Liver (tissue), 9 donors: ENCODE results near the gene RBP4. TPM values are rescaled to one million over a fixed set of nuclear protein-coding genes. Genes with fewer than 3 reads are reported as not detected.

Experiments
- DNase-seq: peaks from one replicate; pipeline ENCODE4 v3.0.0-alpha.2; 2017; ENCODE audit warnings: low spot score
- H3K27ac ChIP-seq, 2 donors: one replicate each; pipeline ENCODE4 v1.7.0; 2013; ENCODE audit warnings: inconsistent platforms in 2 of 2, low read length in 2 of 2, control low read depth in 1 of 2, low read depth in 1 of 2, mild to moderate bottlenecking in 1 of 2
- H3K27me3 ChIP-seq, 4 donors: one replicate each; pipeline versions ENCODE4 v1.6.1 to v1.7.0; 2013; ENCODE audit warnings: low read length in 3 of 4, inconsistent platforms in 1 of 4, mild to moderate bottlenecking in 1 of 4, moderate library complexity in 1 of 4; ENCODE audit not compliant: control insufficient read depth in 4 of 4, insufficient read depth in 4 of 4
- H3K36me3 ChIP-seq, 4 donors: one replicate each; pipeline versions ENCODE4 v1.6.1 to v1.7.0; 2013; ENCODE audit warnings: low read length in 3 of 4, mild to moderate bottlenecking in 3 of 4, low read depth in 1 of 4, moderate library complexity in 1 of 4; ENCODE audit not compliant: control insufficient read depth in 4 of 4, insufficient read depth in 3 of 4
- H3K4me1 ChIP-seq, 4 donors: one replicate each; pipeline versions ENCODE4 v1.6.1 to v1.7.0; 2013; ENCODE audit warnings: low read length in 3 of 4, mild to moderate bottlenecking in 3 of 4, moderate library complexity in 1 of 4; ENCODE audit not compliant: control insufficient read depth in 4 of 4, insufficient read depth in 4 of 4
- H3K4me3 ChIP-seq, 3 donors: one replicate each; pipeline versions ENCODE4 v1.6.1 to v1.7.0; 2013; ENCODE audit warnings: low read length in 3 of 3, control low read depth in 1 of 3, low read depth in 1 of 3, mild to moderate bottlenecking in 1 of 3
- H3K9ac ChIP-seq, 2 donors: one replicate each; pipeline ENCODE4 v1.7.0; 2013; ENCODE audit warnings: low read length in 2 of 2, mild to moderate bottlenecking in 2 of 2, moderate library complexity in 2 of 2, control low read depth in 1 of 2, low read depth in 1 of 2
- H3K9me3 ChIP-seq, 4 donors: one replicate each; pipeline versions ENCODE4 v1.6.1 to v1.7.0; 2013; ENCODE audit warnings: low read length in 3 of 4; ENCODE audit not compliant: control insufficient read depth in 4 of 4
- ATF3 ChIP-seq: IDR thresholded peaks from 2 replicates; pipeline ENCODE4 v1.6.1; 2016; ENCODE audit warnings: antibody characterized with exemption
- EGR1 ChIP-seq, 2 donors: IDR thresholded peaks; 2 replicates each; pipeline ENCODE4 v1.6.1; 2016 to 2018; ENCODE audit warnings: antibody characterized with exemption in 2 of 2, low read depth in 2 of 2
- FOXA1 ChIP-seq: IDR thresholded peaks from 2 replicates; pipeline ENCODE4 v1.6.1; 2016; ENCODE audit warnings: antibody characterized with exemption
- GABPA ChIP-seq, 2 donors: IDR thresholded peaks in 1 of 2; conservative IDR thresholded peaks in 1 of 2; 2 replicates each; pipeline ENCODE4 v1.6.1; 2016; ENCODE audit warnings: antibody characterized with exemption in 2 of 2, mild to moderate bottlenecking in 1 of 2, moderate library complexity in 1 of 2
- HNF4A ChIP-seq, 2 donors: conservative IDR thresholded peaks; 2 replicates each; pipeline ENCODE4 v1.6.1; 2016; ENCODE audit warnings: antibody characterized with exemption in 2 of 2, mild to moderate bottlenecking in 2 of 2
- HNF4G ChIP-seq: IDR thresholded peaks from 2 replicates; pipeline ENCODE4 v1.6.1; 2016; ENCODE audit warnings: antibody characterized with exemption
- NR2F2 ChIP-seq: IDR thresholded peaks from 2 replicates; pipeline ENCODE4 v1.6.1; 2016; ENCODE audit warnings: antibody characterized with exemption
- RAD21 ChIP-seq, 2 donors: IDR thresholded peaks; 2 replicates each; pipeline ENCODE4 v1.6.1; 2016; ENCODE audit warnings: antibody characterized with exemption in 2 of 2, mild to moderate bottlenecking in 2 of 2
- REST ChIP-seq: IDR thresholded peaks from 2 replicates; pipeline ENCODE4 v1.6.1; 2016; ENCODE audit warnings: antibody characterized with exemption, mild to moderate bottlenecking
- RXRA ChIP-seq, 2 donors: IDR thresholded peaks; 2 replicates each; pipeline ENCODE4 v1.6.1; 2017 to 2018; ENCODE audit warnings: antibody characterized with exemption in 2 of 2, mild to moderate bottlenecking in 1 of 2
- TAF1 ChIP-seq: conservative IDR thresholded peaks from 2 replicates; pipeline ENCODE4 v1.6.1; 2016; ENCODE audit warnings: antibody characterized with exemption, mild to moderate bottlenecking
- WGBS: extraction: QIAGEN DNeasy Blood & Tissue Kit; methylation state at CpG from one replicate; pipeline ENCODE4 v1.1.7; 2013; 5-methylcytosine and 5-hydroxymethylcytosine counted together
- polyA plus RNA-seq, 2 donors: library from polyadenylated mRNA; stranded (reverse) in 1 of 2; unstranded in 1 of 2; fragments of 200-250 nt in 1 of 2; fragments of >200 nt in 1 of 2; fragmentation: Nextera tagmentation in 1 of 2; extraction: Ambion mirVana in 1 of 2; gene quantifications; one replicate each; pipeline versions ENCODE4 v1.2.1 to v1.2.3, GENCODE V29; 2013 to 2015
- total RNA-seq, 2 donors: library from RNA; depleted of rRNA; stranded (reverse); fragments of >200 nt; gene quantifications; one replicate each; pipeline ENCODE4 v1.2.3, GENCODE V29; 2014
- TF ChIP-seq, protein P1 (sequence below): IDR thresholded peaks from 2 replicates; pipeline ENCODE4 v1.6.1; 2016; ENCODE audit warnings: antibody characterized with exemption
- TF ChIP-seq, protein P2 (sequence below): IDR thresholded peaks from 2 replicates; pipeline ENCODE4 v1.6.1; 2016; ENCODE audit warnings: antibody characterized with exemption
- TF ChIP-seq, protein P3 (sequence below): fragments of 150-350 bp; IDR thresholded peaks from 2 replicates; pipeline ENCODE4 v1.5.1; 2017; ENCODE audit warnings: improper control_type of control experiment, low read depth, low read length; ENCODE audit not compliant: missing input control
- donor health status: healthy.
- donor health status: healthy.
- donor health status: healthy.
- donor health status: healthy.
- donor health status: healthy.

Gene RBP4
- total and polyA plus RNA-seq, 4 donors, result 1,174 to 10,329 (median 3,953) TPM

GRCh38 chr10:93579089-93579488 is 21.9 kb downstream of the RBP4 start:
- H3K27me3 ChIP-seq, result no peaks in the 10 kb centered on the region
- no peak overlapping the region for H3K27ac ChIP-seq
- no peaks in the 10 kb centered on the region for H3K9me3 ChIP-seq
- H3K36me3 ChIP-seq, result no peaks in the 10 kb centered on the region
- H3K9ac ChIP-seq, result no peak overlapping the region
- DNase-seq, result no peak
- no peak for TF ChIP-seq GABPA (IDR thresholded peaks at IDR 0.05 in 1 of 2, conservative IDR thresholded peaks at IDR 0.05 in 1 of 2)
- no peak for TF ChIP-seq NR2F2
- TF ChIP-seq ATF3, result no peak
- TF ChIP-seq FOXA1, result no peak
- TF ChIP-seq, protein P1, sequence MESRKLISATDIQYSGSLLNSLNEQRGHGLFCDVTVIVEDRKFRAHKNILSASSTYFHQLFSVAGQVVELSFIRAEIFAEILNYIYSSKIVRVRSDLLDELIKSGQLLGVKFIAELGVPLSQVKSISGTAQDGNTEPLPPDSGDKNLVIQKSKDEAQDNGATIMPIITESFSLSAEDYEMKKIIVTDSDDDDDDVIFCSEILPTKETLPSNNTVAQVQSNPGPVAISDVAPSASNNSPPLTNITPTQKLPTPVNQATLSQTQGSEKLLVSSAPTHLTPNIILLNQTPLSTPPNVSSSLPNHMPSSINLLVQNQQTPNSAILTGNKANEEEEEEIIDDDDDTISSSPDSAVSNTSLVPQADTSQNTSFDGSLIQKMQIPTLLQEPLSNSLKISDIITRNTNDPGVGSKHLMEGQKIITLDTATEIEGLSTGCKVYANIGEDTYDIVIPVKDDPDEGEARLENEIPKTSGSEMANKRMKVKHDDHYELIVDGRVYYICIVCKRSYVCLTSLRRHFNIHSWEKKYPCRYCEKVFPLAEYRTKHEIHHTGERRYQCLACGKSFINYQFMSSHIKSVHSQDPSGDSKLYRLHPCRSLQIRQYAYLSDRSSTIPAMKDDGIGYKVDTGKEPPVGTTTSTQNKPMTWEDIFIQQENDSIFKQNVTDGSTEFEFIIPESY, result no peak
- TF ChIP-seq TAF1, result no peak
- TF ChIP-seq EGR1 (IDR thresholded peaks at IDR 0.05; ENCODE audit: low read depth in 2 of 2), result no peak
- no peak for TF ChIP-seq HNF4G
- no peak overlapping the region for H3K4me3 ChIP-seq
- H3K4me1 ChIP-seq, result no peaks in the 10 kb centered on the region
- WGBS, result 66% methylated on average over 7 of the region's 7 CpGs

DNA sequence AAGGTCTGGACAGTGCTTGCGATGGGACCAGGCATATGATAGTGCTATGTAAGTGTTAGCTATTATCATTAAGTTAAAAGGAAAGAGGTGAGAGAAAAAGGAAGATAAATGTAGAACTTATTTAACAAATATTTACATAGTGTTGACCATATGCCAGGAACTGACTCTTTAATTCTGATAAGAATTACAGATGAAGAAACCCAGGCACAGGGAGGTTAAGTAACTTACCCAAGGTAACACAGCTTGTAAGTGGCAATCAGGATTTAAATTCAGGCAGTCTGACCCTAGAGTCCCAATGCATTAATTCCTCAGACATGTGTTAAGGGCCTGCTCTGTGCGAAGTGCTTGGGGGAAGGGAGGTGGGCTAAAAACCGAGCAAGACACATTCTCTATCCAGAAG is 23.5 kb downstream of the RBP4 start:
- no peak for DNase-seq
- Histone ChIP-seq H3K36me3 (no peaks in the 10 kb centered on the region), H3K9me3 (no peaks in the 10 kb centered on the region), H3K4me1 (no peaks in the 10 kb centered on the region), H3K4me3 (no peak overlapping the region), H3K9ac (no peak overlapping the region), H3K27me3 (no peaks in the 10 kb centered on the region), H3K27ac (no peak overlapping the region)
- WGBS, result 92% methylated on average over 3 of the region's 3 CpGs
- TF ChIP-seq, protein P2, sequence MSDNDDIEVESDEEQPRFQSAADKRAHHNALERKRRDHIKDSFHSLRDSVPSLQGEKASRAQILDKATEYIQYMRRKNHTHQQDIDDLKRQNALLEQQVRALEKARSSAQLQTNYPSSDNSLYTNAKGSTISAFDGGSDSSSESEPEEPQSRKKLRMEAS, result no peak
- TF ChIP-seq RAD21 (IDR thresholded peaks at IDR 0.05) (no peak), ATF3 (no peak), TAF1 (no peak), FOXA1 (no peak), REST (no peak), RXRA (IDR thresholded peaks at IDR 0.05) (no peak), HNF4G (no peak), EGR1 (IDR thresholded peaks at IDR 0.05; ENCODE audit: low read depth in 2 of 2) (no peak), NR2F2 (no peak), HNF4A (conservative IDR thresholded peaks at IDR 0.05) (no peak)
- TF ChIP-seq, protein P1, result no peak
- TF ChIP-seq, protein P3, sequence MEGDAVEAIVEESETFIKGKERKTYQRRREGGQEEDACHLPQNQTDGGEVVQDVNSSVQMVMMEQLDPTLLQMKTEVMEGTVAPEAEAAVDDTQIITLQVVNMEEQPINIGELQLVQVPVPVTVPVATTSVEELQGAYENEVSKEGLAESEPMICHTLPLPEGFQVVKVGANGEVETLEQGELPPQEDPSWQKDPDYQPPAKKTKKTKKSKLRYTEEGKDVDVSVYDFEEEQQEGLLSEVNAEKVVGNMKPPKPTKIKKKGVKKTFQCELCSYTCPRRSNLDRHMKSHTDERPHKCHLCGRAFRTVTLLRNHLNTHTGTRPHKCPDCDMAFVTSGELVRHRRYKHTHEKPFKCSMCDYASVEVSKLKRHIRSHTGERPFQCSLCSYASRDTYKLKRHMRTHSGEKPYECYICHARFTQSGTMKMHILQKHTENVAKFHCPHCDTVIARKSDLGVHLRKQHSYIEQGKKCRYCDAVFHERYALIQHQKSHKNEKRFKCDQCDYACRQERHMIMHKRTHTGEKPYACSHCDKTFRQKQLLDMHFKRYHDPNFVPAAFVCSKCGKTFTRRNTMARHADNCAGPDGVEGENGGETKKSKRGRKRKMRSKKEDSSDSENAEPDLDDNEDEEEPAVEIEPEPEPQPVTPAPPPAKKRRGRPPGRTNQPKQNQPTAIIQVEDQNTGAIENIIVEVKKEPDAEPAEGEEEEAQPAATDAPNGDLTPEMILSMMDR, result no peak
